Left kidney (tissue), 2 donors: Measurements from ENCODE around the gene PHACTR2. TPM values are rescaled to one million over a fixed set of nuclear protein-coding genes. Genes with fewer than 3 reads are reported as not detected.
"Not testable (repeated sequence)": the region's sequence is repeated elsewhere in the genome, so short reads cannot be mapped to it uniquely, and the experiment has no call there.

Source experiments
- DNase-seq: peaks from one replicate; pipeline ENCODE4 v3.0.0-alpha.2; 2013
- polyA plus RNA-seq: library from polyadenylated mRNA; unstranded; fragments of 120-200 nt; gene quantifications from one replicate; pipeline ENCODE4 v1.2.1, GENCODE V29; 2013; ENCODE audit not compliant: insufficient read length

Gene PHACTR2
- polyA plus RNA-seq, 1 donor = 42.4 TPM

DNA sequence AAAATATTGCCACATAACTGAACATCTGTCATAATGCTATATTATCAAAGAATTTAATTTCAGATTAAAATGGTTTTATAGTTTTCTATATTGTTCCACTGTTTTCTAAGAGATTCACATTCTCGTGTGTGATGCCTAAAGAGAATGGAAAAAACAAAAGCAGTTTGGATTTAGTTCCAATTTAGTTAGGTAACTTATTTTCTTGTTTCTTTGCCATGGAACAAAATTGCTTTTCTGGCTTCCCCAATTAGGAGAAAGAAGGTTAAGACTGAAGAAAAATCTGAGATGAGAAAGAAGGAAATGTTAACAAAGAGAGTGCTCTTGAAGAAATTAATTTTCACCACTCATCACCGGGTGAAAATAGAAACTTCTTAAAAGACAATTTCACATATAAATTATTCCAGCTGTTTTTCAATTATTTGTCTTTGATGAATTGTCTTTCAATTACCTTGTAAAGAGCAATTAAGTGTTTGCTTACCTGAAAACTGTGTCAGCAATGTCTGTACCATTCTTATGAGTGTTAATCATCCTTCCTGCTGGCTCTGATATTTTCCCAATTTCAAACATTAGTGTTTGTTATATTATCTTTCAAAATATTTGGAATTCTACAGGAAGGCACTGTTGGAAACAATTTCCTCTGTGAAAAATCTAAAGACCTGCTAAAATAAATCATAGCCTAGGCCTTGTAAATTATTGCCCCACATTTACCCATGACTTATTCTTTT, 19.5 kb downstream of the PHACTR2 start:
- no peak for DNase-seq

DNA sequence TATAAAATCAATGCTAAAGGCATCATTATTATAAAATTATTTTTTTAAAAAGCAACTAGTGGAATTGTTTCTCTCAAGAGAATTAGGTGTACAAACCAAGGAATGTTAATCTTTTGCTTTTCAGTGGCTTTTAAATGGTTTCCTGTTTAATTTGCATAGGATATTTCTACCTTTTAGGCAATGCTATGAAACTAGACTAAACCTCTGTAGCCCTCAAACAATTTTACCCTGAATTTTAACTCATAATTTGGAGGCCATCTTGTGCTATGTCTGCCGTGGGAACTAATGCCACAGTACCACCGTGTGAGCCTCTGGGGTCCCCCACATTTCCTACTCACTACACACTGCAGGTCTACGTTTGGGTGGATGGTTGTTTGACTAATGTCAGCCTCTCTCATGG, 20.6 kb downstream of the PHACTR2 start:
- no peak for DNase-seq

GRCh38 chr6:143698759-143699429, 21.1 kb downstream of the PHACTR2 start:
- no peak for DNase-seq

DNA sequence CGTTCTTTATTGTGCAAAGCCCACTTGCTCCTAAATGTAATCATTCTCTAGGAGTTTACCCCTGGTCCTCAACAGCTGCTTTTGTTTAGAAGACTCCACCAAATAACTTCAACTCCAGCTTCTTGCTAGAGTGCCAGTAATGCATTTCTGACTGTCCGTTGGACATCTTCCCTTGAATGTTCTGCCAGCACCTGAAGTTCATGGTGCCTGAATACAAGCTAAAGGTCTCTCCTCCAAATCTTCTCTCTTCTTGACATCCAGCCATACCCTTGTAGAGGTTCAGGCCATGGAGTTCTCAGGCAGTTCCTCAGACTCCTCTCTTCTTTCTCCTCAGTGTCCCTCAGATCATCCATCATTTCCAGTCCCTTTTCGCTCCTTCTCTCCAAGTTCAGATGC, 21.7 kb downstream of the PHACTR2 start:
- no peak for DNase-seq

DNA sequence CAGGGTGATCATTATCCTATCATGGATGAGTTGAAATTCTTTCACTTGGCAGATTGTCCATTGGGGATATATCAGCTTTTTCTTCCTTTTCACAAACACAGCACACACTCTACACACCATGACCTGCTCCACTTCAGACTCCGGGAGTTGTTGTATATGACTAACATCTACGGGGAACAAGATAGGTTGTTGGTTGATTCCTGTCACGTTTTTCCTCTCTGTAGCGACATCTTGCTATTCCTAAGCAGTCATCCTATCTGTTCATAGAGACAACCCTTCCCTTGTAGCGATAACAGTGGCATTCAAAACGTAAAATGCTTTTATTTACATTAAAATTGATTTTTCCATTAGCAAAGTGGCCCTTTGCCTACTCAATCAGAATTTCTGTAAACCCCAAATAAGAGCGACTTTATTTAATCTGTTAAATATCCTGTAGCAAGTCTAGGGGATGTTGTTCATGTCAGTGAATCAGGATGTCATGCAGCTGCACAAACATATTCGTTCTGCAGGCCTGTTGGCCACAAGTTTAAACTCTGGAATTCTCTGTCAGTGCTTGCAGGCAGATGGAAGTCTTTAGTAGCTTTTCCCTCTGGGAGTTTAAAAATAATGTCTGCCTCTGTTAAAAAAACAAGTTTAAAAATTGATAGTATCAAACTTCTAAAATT, 23.1 kb downstream of the PHACTR2 start:
- DNase-seq = no peak

DNA sequence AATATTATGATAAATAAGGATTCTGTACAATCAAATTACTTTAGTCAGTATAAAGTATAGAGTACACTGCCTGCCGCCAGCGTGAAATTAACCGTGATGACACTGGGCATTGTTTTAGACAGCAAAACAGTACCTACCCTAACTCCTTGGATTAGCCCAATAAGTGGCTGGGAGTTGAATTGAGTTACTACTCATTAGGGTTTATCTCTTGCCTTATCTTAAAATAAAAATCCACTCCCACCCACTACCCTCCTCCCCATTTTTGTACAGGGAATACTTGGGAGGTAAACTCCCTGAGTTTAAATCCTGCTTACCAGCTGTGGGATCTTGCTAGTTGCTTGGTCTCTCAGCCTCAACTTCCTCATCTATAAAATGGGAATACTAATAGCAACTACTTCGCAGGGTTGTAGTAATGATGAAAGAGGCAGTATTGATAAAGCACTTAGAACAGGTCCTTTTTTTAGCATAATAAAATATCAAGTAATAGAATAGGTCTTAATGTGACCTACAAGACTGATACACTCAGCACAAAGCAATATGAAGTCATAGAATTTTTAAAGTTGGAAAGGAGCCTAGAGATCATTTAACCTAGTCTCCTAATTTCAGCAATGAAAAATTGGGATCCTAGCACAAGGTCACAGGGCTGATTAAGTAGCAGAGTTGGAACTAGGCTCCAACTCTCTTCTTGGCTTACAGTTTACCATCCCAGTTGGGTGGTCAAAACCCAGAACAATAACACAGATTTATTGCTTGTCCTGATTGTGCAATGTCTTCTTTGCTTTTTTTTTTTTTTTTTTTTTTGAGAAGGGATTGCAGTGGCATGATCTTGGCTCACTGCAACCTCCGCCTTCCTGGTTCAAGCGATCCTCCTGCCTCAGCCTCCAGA, 23.8 kb downstream of the PHACTR2 start:
- no peak for DNase-seq

DNA sequence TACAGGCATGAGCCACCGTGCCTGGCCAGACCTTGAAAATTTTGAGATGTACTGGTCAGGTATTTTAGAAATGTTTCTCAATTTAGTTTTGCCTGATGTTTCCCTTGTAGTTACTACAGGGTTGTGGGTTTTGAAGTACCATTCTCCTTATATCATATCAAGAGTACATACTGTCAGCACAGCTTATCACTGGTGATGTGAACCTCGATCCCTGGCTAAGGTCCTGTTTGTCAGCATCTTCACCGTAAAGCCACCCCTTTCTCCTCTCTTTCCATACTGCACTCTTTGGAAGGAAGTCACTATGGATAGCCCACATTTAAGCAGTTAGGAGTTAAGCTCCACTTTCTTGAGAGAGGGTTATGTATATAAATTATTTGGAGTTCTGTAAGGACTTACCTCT, 27.8 kb downstream of the PHACTR2 start:
- no peak for DNase-seq

DNA sequence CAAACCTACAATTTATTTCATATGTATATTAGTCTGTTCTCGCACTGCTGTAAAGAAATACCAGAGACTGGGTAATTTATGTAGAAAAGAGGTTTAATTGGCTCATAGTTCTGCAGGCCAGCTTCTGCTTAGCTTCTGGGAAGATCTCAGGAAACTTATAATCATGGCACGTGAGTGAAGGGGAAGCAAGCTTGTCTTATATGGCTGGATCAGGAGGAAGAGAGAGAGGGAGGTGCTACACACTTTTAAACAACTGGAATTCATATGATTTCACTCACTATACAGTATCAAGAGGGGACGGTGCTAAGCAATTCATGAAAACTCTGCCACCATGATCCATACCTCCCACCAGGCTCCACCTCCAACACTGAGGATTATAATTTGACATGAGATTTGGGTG, 29.9 kb downstream of the PHACTR2 start:
- DNase-seq = no peak

- DNase-seq = no peak
Measured at GRCh38 chr6:143708889-143709288, 31.1 kb downstream of the PHACTR2 start.

GRCh38 chr6:143711714-143712113, 33.9 kb downstream of the PHACTR2 start:
- DNase-seq = no peak

GRCh38 chr6:143718472-143718871, 40.7 kb downstream of the PHACTR2 start:
- no peak for DNase-seq

- no peak for DNase-seq
Measured at GRCh38 chr6:143721642-143722041, 43.9 kb downstream of the PHACTR2 start.

- DNase-seq = no peak
Measured at GRCh38 chr6:143724876-143725275, 47.1 kb downstream of the PHACTR2 start.

DNA sequence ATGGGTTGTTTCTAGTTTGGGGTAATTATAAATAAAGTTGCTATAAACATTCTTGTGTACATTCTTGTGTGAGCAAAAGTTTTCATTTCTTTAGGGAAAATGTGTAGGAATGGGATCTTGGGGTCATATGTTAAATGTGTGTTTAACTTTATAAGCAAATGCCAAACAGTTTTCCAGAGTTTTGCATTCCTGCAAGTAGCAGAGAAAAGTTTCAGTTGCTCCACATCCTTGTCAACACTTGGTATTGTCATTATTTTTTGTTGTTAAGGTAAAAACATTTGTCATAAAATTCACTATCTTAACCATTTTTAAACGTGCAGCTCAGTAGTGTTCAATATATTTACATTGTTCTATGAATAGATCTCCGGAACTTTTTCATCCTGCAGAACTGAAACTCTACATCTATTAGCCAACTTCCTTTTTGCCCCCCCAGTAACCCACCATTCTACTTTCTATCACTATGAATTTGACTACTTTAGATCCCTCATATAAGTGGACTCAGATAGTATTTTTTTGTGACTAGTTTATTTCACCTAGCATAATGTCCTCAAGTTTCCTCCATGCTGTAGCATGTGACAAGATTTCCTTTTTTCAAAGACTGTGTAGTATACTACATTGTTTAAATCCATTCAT, 48.4 kb downstream of the PHACTR2 start:
- DNase-seq = no peak

DNA sequence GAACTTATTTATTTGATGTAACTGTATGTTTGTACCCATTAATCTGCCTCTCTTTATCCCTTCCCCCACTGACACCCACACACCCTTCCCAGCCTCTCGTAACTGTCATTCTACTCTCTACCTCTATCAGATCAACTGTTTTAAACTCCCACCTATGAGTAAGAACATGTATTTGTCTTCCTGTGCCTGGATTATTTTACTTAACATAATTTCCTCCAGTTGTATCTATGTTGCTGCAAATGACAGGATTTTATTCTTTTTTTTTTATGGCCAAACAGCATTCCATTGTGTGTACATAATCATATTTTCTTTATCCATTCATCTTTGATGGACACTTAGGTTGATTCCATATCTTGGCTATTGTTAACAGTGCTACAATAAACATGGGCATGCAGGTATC, 49.3 kb downstream of the PHACTR2 start:
- DNase-seq = no peak

DNA sequence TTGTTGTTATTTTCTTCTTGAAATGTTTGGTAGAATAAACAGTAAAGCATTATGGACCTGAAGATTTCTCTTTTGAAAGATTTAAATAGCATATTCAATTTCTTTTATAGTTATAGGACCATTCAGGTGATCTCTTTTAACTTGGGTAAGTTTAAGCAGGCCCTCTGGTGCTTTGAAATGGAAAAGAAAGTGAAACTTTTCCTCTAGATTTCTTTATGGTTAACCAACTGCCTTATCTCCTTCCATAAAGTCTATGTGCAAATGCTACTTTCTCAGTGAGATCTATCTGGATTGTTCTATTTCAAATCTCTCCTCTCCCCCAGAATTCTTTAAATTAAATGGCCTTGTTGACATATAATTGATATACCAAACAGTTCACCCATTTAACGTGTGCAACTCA, 54.0 kb downstream of the PHACTR2 start:
- DNase-seq = no peak

DNA sequence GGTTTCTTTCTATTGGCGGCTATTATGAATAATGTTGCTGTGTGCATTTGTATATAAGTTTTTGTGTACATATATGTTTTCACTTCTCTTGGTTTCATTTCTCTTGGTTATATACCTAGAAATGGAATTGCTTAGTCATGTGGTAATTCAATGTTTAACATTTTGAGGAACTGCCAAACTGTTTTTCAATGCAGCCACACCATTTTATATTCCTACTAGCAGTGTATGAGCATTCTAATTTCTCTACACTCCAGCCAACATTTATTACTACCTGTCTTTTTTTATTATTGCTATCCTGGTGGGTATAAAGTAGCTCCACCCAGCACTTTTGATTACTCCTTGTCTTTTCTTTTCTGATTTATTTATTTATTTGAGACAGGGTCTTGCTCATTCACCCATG, 54.8 kb downstream of the PHACTR2 start:
- no peak for DNase-seq

- no peak for DNase-seq
Measured at GRCh38 chr6:143733510-143733909, 55.7 kb downstream of the PHACTR2 start.

DNA sequence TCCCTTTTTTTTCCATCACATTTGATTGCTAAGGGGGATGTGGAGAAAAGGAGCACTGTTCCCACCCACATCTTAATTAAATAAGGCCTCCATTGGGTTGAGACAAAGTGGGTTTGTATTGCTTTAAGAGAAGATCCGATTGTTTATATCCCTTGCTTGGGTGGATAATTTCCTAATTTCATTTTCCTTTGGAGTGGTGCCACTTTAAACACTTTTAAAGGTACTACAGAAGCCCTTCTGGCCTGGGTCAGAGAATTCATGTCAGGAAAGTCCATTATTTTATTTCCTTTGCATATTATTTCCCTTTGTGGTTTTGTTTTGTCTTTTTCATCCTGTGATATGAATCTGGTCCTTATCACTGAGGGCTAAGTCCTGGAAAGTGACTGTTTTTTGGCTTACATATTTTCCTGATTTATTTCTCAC, 56.9 kb downstream of the PHACTR2 start:
- no peak for DNase-seq

- DNase-seq = not testable (repeated sequence)
Measured at GRCh38 chr6:143738072-143738690, 60.4 kb downstream of the PHACTR2 start.

GRCh38 chr6:143739341-143739851, 61.6 kb downstream of the PHACTR2 start:
- DNase-seq = no peak
